ENCODE measurements around the gene LRPAP1.
"Not testable (repeated sequence)": the region's sequence is repeated elsewhere in the genome, so short reads cannot be mapped to it uniquely, and the experiment has no call there.

DNA sequence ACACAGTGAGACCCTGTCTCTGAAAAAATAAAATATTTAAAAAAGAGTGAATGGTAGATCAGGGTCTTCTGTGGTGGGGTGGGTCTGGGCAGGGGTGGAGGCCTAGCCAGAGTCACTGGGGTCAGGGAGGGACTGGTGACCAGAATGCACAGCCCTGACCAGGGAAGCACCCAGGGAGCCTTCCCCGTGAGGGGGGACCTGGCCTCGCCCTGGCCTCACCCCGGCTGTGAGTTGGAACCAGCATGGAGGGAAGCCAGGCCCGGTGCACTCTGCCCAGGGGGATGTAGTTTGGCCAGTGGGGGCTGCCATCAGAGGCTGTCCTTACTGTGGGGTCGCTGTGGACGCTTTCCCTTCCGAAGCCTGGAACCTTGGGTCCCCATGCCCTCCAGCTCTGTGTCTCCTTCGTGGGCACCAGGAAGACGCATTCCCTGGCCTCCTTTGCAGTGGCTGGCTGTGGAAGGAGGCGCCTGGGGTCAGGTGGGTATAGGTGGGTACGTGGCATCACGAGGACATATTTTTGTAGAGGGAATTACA, 18.6 kb upstream of the LRPAP1 start:
- TF ChIP-seq, protein P1, sequence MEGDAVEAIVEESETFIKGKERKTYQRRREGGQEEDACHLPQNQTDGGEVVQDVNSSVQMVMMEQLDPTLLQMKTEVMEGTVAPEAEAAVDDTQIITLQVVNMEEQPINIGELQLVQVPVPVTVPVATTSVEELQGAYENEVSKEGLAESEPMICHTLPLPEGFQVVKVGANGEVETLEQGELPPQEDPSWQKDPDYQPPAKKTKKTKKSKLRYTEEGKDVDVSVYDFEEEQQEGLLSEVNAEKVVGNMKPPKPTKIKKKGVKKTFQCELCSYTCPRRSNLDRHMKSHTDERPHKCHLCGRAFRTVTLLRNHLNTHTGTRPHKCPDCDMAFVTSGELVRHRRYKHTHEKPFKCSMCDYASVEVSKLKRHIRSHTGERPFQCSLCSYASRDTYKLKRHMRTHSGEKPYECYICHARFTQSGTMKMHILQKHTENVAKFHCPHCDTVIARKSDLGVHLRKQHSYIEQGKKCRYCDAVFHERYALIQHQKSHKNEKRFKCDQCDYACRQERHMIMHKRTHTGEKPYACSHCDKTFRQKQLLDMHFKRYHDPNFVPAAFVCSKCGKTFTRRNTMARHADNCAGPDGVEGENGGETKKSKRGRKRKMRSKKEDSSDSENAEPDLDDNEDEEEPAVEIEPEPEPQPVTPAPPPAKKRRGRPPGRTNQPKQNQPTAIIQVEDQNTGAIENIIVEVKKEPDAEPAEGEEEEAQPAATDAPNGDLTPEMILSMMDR (IDR thresholded peaks at IDR 0.05; ENCODE audit: low read length), result not testable (repeated sequence)
- not testable (repeated sequence) for TF ChIP-seq EZH2 (IDR thresholded peaks at IDR 0.05; ENCODE audit: borderline replicate concordance, low read length)

Data from OCI-LY1 (cell line).